SK-N-SH treated with all-trans-retinoic acid at 6 μM for 48 hours (cell line): ENCODE measurements around the gene WBP2.

Source experiments
- ESRRG ChIP-seq: fragments of 250-450 bp; sonication (Bioruptor Pico); IDR thresholded peaks from 2 replicates; pipeline ENCODE4 v1.6.1; 2021; ENCODE audit warnings: mild to moderate bottlenecking
- GLIS3 ChIP-seq: fragments of 250-450 bp; sonication (Bioruptor Pico); IDR thresholded peaks from 2 replicates; pipeline ENCODE4 v1.5.0; 2020; ENCODE audit warnings: mild to moderate bottlenecking, moderate library complexity
- OSR1 ChIP-seq: fragments of 250-450 bp; sonication (Bioruptor Pico); IDR thresholded peaks from 2 replicates; pipeline ENCODE4 v1.8.0; 2022; ENCODE audit warnings: moderate library complexity, mild to moderate bottlenecking, inconsistent platforms
- RARB ChIP-seq: fragments of 250-450 bp; sonication (Bioruptor Pico); IDR thresholded peaks from 2 replicates; pipeline ENCODE4 v1.8.0; 2021; ENCODE audit warnings: mild to moderate bottlenecking, moderate library complexity
- SNAI2 ChIP-seq: fragments of 250-450 bp; sonication (Bioruptor Pico); IDR thresholded peaks from 2 replicates; pipeline ENCODE4 v1.5.0; 2020; ENCODE audit warnings: mild to moderate bottlenecking, moderate library complexity
- TCF4 ChIP-seq: fragments of 250-450 bp; sonication (Bioruptor Pico); IDR thresholded peaks from 2 replicates; pipeline ENCODE4 v1.8.0; 2021; ENCODE audit warnings: mild to moderate bottlenecking, moderate library complexity, borderline replicate concordance
- ZFP3 ChIP-seq: fragments of 250-450 bp; sonication (Bioruptor Pico); IDR thresholded peaks from 2 replicates; pipeline ENCODE4 v1.5.0; 2020; ENCODE audit warnings: mild to moderate bottlenecking, moderate library complexity
- ZFP30 ChIP-seq: fragments of 450-650 bp; formaldehyde crosslinking; IDR thresholded peaks from 2 replicates; pipeline ENCODE4 v1.5.0; 2022; ENCODE audit warnings: mild to moderate bottlenecking, moderate library complexity
- ZNF565 ChIP-seq: fragments of 450-650 bp; formaldehyde crosslinking; conservative IDR thresholded peaks from 2 replicates; pipeline ENCODE4 v1.5.0; 2020; ENCODE audit warnings: low read depth, mild to moderate bottlenecking, moderate library complexity
- ZNF70 ChIP-seq: fragments of 450-650 bp; formaldehyde crosslinking; IDR thresholded peaks from 2 replicates; pipeline ENCODE4 v1.5.0; 2020; ENCODE audit warnings: mild to moderate bottlenecking, moderate library complexity
- ZNF8 ChIP-seq: fragments of 450-650 bp; formaldehyde crosslinking; IDR thresholded peaks from 2 replicates; pipeline ENCODE4 v1.5.0; 2020; ENCODE audit warnings: mild to moderate bottlenecking, moderate library complexity
- TF ChIP-seq, protein P1 (sequence below): fragments of 250-450 bp; sonication (Bioruptor Pico); IDR thresholded peaks from 2 replicates; pipeline ENCODE4 v1.5.1; 2020; ENCODE audit warnings: low read depth, mild to moderate bottlenecking, moderate library complexity
- TF ChIP-seq, protein P2 (sequence below): fragments of 250-450 bp; sonication (Bioruptor Pico); IDR thresholded peaks from 2 replicates; pipeline ENCODE4 v1.8.0; 2020; ENCODE audit warnings: mild to moderate bottlenecking, moderate library complexity, borderline replicate concordance

- TF ChIP-seq ZNF8 (CRISPR knock-in tag) (no peak), TCF4 (CRISPR knock-in tag) (no peak), ZFP30 (CRISPR knock-in tag) (no peak), SNAI2 (CRISPR knock-in tag) (no peak), RARB (no peak), ZNF565 (CRISPR knock-in tag) (no peak), ESRRG (no peak), OSR1 (no peak), ZFP3 (CRISPR knock-in tag) (no peak), GLIS3 (no peak), ZNF70 (CRISPR knock-in tag) (no peak)
- TF ChIP-seq, protein P1, sequence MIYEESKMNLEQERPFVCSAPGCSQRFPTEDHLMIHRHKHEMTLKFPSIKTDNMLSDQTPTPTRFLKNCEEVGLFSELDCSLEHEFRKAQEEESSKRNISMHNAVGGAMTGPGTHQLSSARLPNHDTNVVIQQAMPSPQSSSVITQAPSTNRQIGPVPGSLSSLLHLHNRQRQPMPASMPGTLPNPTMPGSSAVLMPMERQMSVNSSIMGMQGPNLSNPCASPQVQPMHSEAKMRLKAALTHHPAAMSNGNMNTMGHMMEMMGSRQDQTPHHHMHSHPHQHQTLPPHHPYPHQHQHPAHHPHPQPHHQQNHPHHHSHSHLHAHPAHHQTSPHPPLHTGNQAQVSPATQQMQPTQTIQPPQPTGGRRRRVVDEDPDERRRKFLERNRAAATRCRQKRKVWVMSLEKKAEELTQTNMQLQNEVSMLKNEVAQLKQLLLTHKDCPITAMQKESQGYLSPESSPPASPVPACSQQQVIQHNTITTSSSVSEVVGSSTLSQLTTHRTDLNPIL (CRISPR knock-in tag): no peak
- TF ChIP-seq, protein P2, sequence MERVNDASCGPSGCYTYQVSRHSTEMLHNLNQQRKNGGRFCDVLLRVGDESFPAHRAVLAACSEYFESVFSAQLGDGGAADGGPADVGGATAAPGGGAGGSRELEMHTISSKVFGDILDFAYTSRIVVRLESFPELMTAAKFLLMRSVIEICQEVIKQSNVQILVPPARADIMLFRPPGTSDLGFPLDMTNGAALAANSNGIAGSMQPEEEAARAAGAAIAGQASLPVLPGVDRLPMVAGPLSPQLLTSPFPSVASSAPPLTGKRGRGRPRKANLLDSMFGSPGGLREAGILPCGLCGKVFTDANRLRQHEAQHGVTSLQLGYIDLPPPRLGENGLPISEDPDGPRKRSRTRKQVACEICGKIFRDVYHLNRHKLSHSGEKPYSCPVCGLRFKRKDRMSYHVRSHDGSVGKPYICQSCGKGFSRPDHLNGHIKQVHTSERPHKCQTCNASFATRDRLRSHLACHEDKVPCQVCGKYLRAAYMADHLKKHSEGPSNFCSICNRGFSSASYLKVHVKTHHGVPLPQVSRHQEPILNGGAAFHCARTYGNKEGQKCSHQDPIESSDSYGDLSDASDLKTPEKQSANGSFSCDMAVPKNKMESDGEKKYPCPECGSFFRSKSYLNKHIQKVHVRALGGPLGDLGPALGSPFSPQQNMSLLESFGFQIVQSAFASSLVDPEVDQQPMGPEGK: no peak
These were observed 55.7 kb downstream of the WBP2 start for GRCh38 chr17:75799402-75799801.
